K562 (cell line): ENCODE results near the gene RALGAPA2. TPM values are rescaled to one million over a fixed set of nuclear protein-coding genes. Genes with fewer than 3 reads are reported as not detected.

ENCODE experiments used
- ATAC-seq: fragments of 200-7000 bp; cut with Tn5 transposase; 3 replicates; pipeline ENCODE4 v1.9.1; 2020; ENCODE audit warnings: moderate library complexity
- BruUV-seq: library from RNA; stranded (reverse); fragments of 400-500 nt; replicated peaks from 2 replicates; lab custom pipeline; 2021; lab: Mats Ljungman, UMichigan
- CTCF ChIA-PET: fragments of 300-600 bp; formaldehyde crosslinking; extraction: SDS; loops from one replicate; lab custom pipeline; 2021; ENCODE audit warnings: low intra/inter-chr PET ratio; lab: Yijun Ruan, JAX
- POLR2A ChIA-PET: fragments of 300-600, 350-650 bp; sonication (Branson Sonifier 250); formaldehyde crosslinking; extraction: SDS; loops from one replicate; lab custom pipeline; 2021; ENCODE audit warnings: antibody characterized with exemption, inconsistent platforms; lab: Yijun Ruan, JAX
- DNase-seq, 4 experiments: peaks; one replicate each; pipeline versions ENCODE4 v3.0.0 to v3.0.0-alpha.2; 2011 to 2018; ENCODE audit warnings: low spot score in 3 of 4, mixed read lengths in 3 of 4; ENCODE audit errors: extremely low read depth in 1 of 4
- FAIRE-seq: peaks from 2 replicates; lab custom pipeline; 2011; peaks lifted over from hg19 to GRCh38; lab: Jason Lieb, UNC
- H2AFZ ChIP-seq: 2 replicates; pipeline ENCODE4 v1.6.0; 2011; ENCODE audit warnings: low read depth, low read length, control low read depth, inconsistent platforms
- H3K27ac ChIP-seq: fragments of 200-600 bp; 3 replicates; pipeline ENCODE4 v1.8.0; 2011; ENCODE audit warnings: low read depth, mild to moderate bottlenecking, control low read depth, inconsistent platforms, low read length, moderate library complexity, mixed read lengths; ENCODE audit errors: extremely low read depth
- H3K27me3 ChIP-seq, 2 experiments: fragments of 300-600 bp in 1 of 2; 2 replicates in 1 of 2; 3 replicates in 1 of 2; pipeline versions ENCODE4 v1.6.0 to v1.8.0; 2011; ENCODE audit warnings: inconsistent platforms in 2 of 2, low read length in 2 of 2, mild to moderate bottlenecking in 1 of 2, mixed read lengths in 1 of 2, moderate library complexity in 1 of 2; ENCODE audit not compliant: control insufficient read depth in 2 of 2, insufficient read depth in 2 of 2
- H3K36me3 ChIP-seq: fragments of 300-600 bp; 3 replicates; pipeline ENCODE4 v1.8.0; 2011; ENCODE audit warnings: mild to moderate bottlenecking, low read length, inconsistent platforms; ENCODE audit not compliant: control insufficient read depth, insufficient read depth
- H3K4me1 ChIP-seq, 2 experiments: fragments of 200-600 bp in 1 of 2; replicated peaks in 1 of 2; 2 replicates in 1 of 2; 3 replicates in 1 of 2; pipeline versions ENCODE4 v1.5.1 to v1.8.0; 2011; ENCODE audit warnings: inconsistent platforms in 2 of 2, low read length in 2 of 2, mild to moderate bottlenecking in 1 of 2, mixed read lengths in 1 of 2, moderate library complexity in 1 of 2; ENCODE audit not compliant: control insufficient read depth in 2 of 2, insufficient read depth in 2 of 2
- H3K4me2 ChIP-seq: 2 replicates; pipeline ENCODE4 v1.6.1; 2011; ENCODE audit warnings: low read length, control low read depth, inconsistent platforms, mixed read lengths; ENCODE audit not compliant: insufficient read depth
- H3K4me3 ChIP-seq: fragments of 200-600 bp; sonication (generic), shearing (Covaris generic); 2 replicates; pipeline ENCODE4 v1.5.1; 2016; ENCODE audit warnings: control low read depth, inconsistent platforms
- H3K79me2 ChIP-seq: fragments of 200-600 bp; 3 replicates; pipeline ENCODE4 v1.8.0; 2011; ENCODE audit warnings: low read length, inconsistent platforms; ENCODE audit not compliant: control insufficient read depth, insufficient read depth
- H3K9ac ChIP-seq, 2 experiments: 2 replicates each; pipeline versions ENCODE4 v1.6.0 to v1.6.1; 2011; ENCODE audit warnings: low read depth in 2 of 2, low read length in 2 of 2, control low read depth in 1 of 2, inconsistent platforms in 1 of 2, mild to moderate bottlenecking in 1 of 2, mixed read lengths in 1 of 2; ENCODE audit not compliant: insufficient read depth in 1 of 2
- H3K9me1 ChIP-seq: one replicate; pipeline ENCODE4 v1.6.0; 2011; ENCODE audit warnings: inconsistent platforms, mild to moderate bottlenecking, low read length, moderate library complexity; ENCODE audit not compliant: control insufficient read depth, insufficient read depth
- H3K9me3 ChIP-seq: replicated peaks from 2 replicates; pipeline ENCODE4 v1.5.1; 2011; ENCODE audit warnings: low read depth, low read length, inconsistent platforms; ENCODE audit not compliant: control insufficient read depth, insufficient read depth
- H4K20me1 ChIP-seq: replicated peaks from 2 replicates; pipeline ENCODE4 v1.6.1; 2011; ENCODE audit warnings: low read length, inconsistent platforms, mixed read lengths; ENCODE audit not compliant: control insufficient read depth, insufficient read depth
- DACH1 ChIP-seq: fragments of 450-650 bp; IDR thresholded peaks from 2 replicates; pipeline ENCODE4 v1.6.1; 2018; ENCODE audit not compliant: partially characterized antibody
- NELFE ChIP-seq: IDR thresholded peaks from 2 replicates; pipeline ENCODE4 v1.6.1; 2011; ENCODE audit warnings: mild to moderate bottlenecking; ENCODE audit not compliant: insufficient read depth, insufficient read length
- RAD51 ChIP-seq: fragments of 450-650 bp; IDR thresholded peaks from 2 replicates; pipeline ENCODE4 v1.7.1; 2016; ENCODE audit warnings: low read depth, mild to moderate bottlenecking, borderline replicate concordance
- SIRT6 ChIP-seq: IDR thresholded peaks from one replicate; pipeline ENCODE4 v1.6.1; 2012; ENCODE audit warnings: low read depth, mild to moderate bottlenecking, control low read depth, inconsistent platforms, low read length, moderate library complexity
- TFAP4 ChIP-seq: sonication (generic); formaldehyde crosslinking; IDR thresholded peaks from 2 replicates; pipeline ENCODE4 v1.8.0; 2022; ENCODE audit warnings: missing genetic modification reagents, mild to moderate bottlenecking, moderate library complexity, borderline replicate concordance
- WHSC1 ChIP-seq: IDR thresholded peaks from one replicate; pipeline ENCODE4 v1.6.1; 2012; ENCODE audit warnings: low read length, control low read depth, inconsistent platforms
- XRCC5 ChIP-seq: fragments of 200-400 bp; formaldehyde crosslinking; IDR thresholded peaks from 2 replicates; pipeline ENCODE4 v1.6.1; 2017; ENCODE audit warnings: low read depth, mild to moderate bottlenecking, low read length
- ZKSCAN8 ChIP-seq: fragments of 200-800 bp; sonication (Bioruptor generic); IDR thresholded peaks from 2 replicates; pipeline ENCODE4 v1.6.1; 2016; ENCODE audit warnings: missing genetic modification characterization, missing compliant biosample characterization
- ZNF316 ChIP-seq: fragments of 450-650 bp; IDR thresholded peaks from 2 replicates; pipeline ENCODE4 v1.6.1; 2016
- ZNF561 ChIP-seq: fragments of 450-650 bp; formaldehyde crosslinking; conservative IDR thresholded peaks from 2 replicates; pipeline ENCODE4 v1.4.0; 2020; ENCODE audit warnings: mild to moderate bottlenecking, moderate library complexity
- WGBS: fragments of 100-300 bp; shearing (Covaris generic); methylation state at CpG from one replicate; pipeline ENCODE4 v1.1.6; 2016; ENCODE audit warnings: low coverage, mixed read lengths; ENCODE audit not compliant: insufficient coverage; ENCODE audit errors: missing lambda C conversion rate; 5-methylcytosine and 5-hydroxymethylcytosine counted together
- in situ Hi-C: fragments of 300-500 bp; cut with MboI; formaldehyde crosslinking; loops from 4 replicates; pipeline ENCODE4 v1.15.0; 2018; ENCODE audit warnings: inconsistent platforms, mixed read lengths
- intact Hi-C: fragments of 100-400 bp; cut with micrococcal nuclease; formaldehyde crosslinking; loops from 2 replicates; pipeline ENCODE4 v1.14.2; 2022
- polyA plus RNA-seq, 8 experiments: library from polyadenylated mRNA; depleted of rRNA in 4 of 8; stranded (reverse) in 5 of 8; unstranded in 3 of 8; fragments of >200 nt; fragmentation: Nextera tagmentation in 2 of 8; fragmentation: Illumina TruSeq in 1 of 8; extraction: Ambion mirVana in 2 of 8; extraction: Trizol in 1 of 8; gene quantifications; 2 replicates each; pipeline versions ENCODE4 v1.2.1 to v1.2.3, GENCODE V29; 2011 to 2014; ENCODE audit warnings: inconsistent platforms in 1 of 8, missing spikeins in 1 of 8
- total RNA-seq, 7 experiments: library from RNA; depleted of rRNA in 6 of 7; stranded (reverse); fragments of >200 nt in 6 of 7; fragmentation: Illumina TruSeq in 2 of 7; extraction: Trizol in 2 of 7; gene quantifications; 2 replicates each; pipeline versions ENCODE4 v1.2.1 to v1.2.3, GENCODE V29; 2011 to 2021; ENCODE audit warnings: low replicate concordance in 1 of 7

RALGAPA2 gene
- total and polyA plus RNA-seq, 9 of the 15 experiments (the other 6 are each of a cell fraction or from before 2014, with no cell fraction given), result 0.35 to 2.7 (median 1.4) TPM

GRCh38 chr20:20462185-20462584 lies 250.3 kb downstream of the RALGAPA2 start:
- Histone ChIP-seq H3K4me3 (no peak overlapping the region), H3K9me1 (no peaks in the 10 kb centered on the region), H3K36me3 (no peaks in the 10 kb centered on the region), H3K4me1 (0 out of 5 replicates have a peak, but pooled peaks cover 0 to 3% of the 10 kb centered on the region in 2 experiments), H3K27ac (no peak overlapping the region), H4K20me1 (no peaks in the 10 kb centered on the region), H3K9me3 (no peaks in the 10 kb centered on the region), H3K79me2 (no peaks in the 10 kb centered on the region), H2AFZ (no peak overlapping the region), H3K27me3 (peaks cover 0 to 4% of the 10 kb centered on the region in 2 experiments; a peak in 1 of 5 replicates), H3K9ac (no peak overlapping the region), H3K4me2 (no peak overlapping the region)
- POLR2A ChIA-PET, result interaction anchor here (2.3 kb wide), 1 partner anchor 11 kb away, joined by 7 read pairs; no protein-coding TSS in a partner anchor
- in situ Hi-C loops (no loop called here), intact Hi-C loops (no loop called here)
- no peak for FAIRE-seq
- CTCF ChIA-PET, result interaction anchor here (0.6 kb wide), 1 partner anchor 111 kb away, joined by 4 read pairs; no protein-coding TSS in a partner anchor
- WGBS, result 0% methylated on average over 3 of the region's 3 CpGs
- TF ChIP-seq ZNF561 (CRISPR knock-in tag) (no peak), NELFE (no peak), ZNF316 (no peak), XRCC5 (no peak), RAD51 (no peak), TFAP4 (CRISPR knock-in tag) (no peak), SIRT6 (no peak), WHSC1 (no peak), ZKSCAN8 (CRISPR knock-in tag) (no peak), DACH1 (no peak)
- no peak for DNase-seq
- no peak for ATAC-seq
- BruUV-seq, result no TSS peak
